GM19351 (cell line): Measurements from ENCODE around the gene CADM1.

Experiments
- ATAC-seq: cut with Tn5 transposase; IDR thresholded peaks from one replicate; pipeline ENCODE4 v1.9.1; 2021; ENCODE audit warnings: mild to moderate bottlenecking, moderate library complexity; ENCODE audit not compliant: unreplicated experiment

The CADM1 gene

DNA sequence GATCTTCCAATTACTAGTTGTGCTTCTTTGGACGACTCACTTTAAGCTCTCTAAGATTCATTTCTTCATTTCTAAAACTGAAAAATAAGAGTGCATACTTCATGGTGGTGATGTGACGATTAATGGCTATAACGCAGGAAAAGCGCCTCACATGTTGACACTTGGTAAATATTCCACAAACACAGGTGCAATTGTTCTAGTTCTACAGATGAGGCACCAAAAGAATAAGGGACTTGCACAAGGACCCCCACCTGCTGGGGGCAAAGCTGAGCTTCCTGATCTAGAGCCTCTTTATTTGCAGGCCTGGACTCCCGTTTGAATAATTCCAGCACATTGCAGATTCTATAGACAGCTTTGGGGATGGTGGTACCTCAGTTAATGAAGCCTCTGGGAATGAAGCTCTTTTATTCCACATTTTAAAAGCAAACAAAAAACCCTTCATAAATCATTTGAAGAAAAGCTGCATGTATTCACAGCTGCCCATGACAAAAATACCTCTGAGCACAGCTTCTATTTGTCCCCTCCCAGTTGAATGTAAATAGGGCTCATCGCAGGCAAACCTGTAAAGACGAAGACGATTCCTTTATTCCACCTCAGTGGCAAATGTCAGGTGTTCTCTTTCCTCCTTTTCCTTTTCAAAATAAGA, 14.9 kb upstream of the CADM1 start:
- ATAC-seq: no peak

DNA sequence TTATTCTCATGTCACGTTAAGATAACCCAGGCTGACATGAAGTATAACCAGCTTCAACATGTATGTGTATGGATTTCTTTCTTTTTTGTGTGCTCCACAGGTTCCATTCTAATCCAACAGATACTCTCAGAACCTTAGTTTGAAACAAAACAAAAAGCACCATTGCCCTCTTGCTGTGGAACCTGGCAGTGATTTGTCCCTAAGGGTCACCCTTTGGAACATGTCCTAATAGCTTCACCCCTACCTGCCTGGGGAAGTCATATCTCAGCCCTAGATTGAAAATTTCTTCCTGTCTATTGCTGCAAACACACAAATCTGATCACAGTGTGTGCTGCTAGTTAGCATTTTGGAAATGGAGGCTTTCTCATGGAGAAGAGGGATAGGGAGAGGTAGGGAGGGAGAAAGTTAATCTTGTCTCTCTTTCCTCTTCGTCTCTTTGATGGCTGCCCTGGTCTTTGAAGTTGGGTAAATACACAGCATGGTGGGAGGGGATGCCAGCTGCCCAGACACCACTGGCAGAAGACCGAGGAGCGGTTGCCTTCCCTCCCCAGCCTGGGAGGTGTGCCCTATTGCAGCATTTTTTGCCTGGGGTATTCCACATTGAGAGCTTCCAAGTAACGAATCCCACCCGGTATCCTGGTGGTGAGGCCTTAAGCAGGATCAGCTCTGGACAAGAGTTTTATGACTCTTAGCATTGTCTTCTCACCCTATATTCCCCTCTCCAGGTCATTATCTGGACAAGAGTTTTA, 11.6 kb upstream of the CADM1 start:
- ATAC-seq: no peak

DNA sequence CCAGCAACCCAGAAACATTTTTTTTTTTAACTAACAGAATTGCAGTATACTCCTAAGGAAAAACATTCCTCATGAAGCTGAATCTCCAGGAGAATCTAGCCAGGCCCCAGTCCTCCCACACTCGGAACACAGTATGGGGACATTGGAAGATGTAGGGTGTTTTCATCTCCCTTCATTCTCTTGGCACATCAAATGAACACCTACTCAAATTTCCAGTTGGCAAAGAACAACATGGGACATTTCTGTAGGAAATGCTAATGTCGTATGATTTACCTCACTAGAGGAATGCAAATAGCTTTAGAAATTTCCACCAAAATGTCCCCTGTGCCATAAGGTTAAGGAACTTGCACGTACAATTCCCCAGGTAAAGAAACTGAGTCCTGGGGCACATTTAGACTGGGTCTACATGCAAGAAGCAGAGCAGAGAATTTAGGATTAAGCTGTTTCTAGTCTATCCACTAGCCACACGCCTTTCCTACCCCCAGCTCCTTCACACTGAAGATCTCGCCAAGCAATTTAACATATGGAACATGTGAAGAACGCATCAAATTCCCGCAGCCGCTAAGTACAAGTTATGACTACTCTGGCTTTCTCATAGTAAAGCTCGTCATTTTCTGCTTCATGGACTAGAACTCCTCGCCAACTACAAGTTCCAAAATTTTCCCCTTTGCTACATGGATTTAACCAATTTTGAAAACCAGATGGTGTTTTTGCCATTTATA, 2.9 kb upstream of the CADM1 start:
- no peak for ATAC-seq

DNA sequence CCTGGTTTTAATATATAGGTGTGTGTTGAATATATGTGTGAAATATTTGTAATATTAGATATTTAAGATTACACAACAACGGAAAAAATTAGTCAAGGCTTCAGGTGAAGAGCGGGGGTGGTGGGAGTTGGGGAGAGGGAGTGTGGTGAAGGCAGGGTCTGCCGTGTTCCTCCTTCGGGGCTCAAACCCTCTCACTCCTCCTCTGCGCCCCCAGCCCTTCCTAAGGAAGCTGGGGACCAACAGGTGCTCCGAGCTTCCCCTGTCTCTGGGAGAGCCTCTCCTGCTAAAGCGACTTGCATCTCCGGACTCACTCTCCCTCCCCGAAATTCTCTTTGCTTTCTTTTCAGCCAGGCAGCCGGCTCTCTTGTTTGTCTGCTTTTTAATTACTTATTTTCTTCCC, 960 bp upstream of the CADM1 start:
- no peak for ATAC-seq

DNA sequence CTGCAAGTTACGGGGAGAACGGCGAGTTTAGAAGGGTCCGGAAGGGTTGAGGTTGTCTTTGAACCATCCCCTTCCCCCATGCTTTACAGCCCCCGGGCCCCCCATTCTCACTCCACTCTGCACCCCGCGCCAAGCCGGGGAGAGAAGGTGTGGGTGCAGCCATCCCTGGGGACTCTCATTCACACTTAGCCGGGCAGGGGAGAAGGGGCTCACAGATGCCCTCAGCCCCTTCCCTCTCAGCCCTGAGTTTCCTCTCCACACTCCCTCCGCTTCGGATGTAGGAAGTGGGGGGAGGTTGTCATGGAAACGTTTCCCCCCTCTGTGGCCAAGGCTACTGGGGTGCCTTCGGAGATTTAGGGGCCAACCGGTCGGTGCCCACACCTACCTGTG, 334 bp downstream of the CADM1 start:
- no peak for ATAC-seq

DNA sequence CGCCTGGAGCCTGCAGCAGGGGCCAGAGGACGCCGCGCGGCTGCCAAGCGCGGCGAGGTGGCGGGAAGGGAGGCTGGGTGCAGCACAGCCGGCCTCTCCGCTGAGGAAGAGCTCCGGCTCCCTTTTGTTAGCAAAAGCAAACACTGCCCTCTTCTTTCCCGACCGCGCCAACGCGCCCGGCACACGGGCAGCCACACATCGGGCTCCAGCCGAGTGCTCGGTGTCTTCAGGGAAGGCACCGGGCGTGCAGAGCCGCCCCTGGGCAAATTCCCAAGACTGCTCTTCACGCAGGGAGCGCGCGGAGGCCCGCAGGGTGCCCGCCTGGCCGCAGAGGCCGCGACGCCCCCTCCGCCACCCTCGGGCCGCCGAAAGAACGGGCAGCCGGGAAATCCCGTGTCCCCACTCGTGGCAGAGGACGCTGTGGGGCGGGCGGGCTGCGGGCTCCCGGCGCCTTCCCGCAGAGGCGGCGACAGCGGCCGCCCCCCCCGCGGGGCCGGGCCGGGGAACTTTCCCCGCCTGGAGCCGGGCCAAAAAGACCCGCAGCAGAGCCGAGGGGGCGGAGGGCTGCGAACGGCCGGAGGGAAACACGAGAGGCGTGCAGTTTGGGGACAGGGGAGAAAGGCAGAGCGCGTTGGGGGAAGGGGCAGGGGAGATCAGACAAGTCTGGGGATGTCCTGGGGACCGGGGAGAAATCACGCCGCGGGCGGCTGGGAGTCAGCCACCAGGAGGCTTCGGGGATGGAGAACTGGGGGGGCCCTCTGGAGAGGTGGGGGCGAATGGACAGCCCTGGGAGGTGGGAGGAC, 931 bp downstream of the CADM1 start:
- ATAC-seq: peak; percentile 51

DNA sequence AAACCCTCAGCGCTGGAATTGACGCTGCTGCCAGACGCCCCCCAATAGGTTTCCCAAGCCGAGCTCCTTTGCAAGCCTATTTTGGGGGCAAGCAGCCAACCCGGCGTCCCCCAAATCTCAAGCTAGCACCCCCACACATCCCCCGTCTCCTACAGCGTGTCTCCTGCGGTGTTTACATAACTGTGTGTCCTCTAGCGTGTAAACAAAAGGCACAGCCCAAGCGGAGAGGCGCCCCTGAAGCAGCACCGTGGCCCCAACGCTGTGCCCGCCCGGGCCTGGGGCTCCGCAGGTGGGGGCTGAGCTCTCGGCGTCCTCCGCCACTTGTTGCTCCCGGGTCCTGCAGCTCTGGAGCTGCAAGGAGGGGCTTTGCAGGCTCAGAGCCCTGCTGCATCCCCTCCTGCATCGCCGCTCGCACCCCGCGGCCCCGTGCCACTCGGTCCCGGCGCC, 1.6 kb downstream of the CADM1 start:
- ATAC-seq: peak; percentile 11

DNA sequence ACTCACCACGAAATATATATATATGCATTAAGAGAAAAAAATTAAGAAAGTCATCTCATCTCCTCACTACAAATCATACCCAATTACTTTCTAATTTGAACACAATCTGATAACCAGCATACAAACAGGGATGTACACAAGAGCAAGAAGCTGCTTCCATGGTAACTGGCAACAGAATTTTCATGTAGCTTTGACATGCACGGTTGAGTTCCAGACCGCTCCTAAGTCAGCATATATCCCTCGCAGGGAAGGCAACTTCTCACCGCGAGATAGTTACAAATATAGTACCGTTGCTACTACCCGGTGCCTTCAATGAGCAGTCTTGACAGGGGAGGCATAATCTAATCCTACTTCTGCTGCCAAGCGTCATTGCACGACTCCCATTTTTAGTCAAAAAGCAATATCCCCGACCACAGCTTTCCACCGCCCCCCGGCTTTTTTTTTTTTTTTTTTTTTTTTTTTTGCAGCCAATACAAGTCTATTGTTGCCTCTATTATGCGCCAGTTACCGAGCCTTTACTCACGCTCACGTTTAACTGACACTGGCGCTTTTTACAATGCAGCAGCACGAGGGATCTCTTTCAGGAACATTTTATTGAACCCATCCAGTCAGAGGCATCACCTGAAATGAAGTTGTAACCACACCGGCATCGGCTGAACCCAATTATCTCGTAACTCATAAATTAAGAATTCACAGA, 2.2 kb downstream of the CADM1 start:
- no peak for ATAC-seq

DNA sequence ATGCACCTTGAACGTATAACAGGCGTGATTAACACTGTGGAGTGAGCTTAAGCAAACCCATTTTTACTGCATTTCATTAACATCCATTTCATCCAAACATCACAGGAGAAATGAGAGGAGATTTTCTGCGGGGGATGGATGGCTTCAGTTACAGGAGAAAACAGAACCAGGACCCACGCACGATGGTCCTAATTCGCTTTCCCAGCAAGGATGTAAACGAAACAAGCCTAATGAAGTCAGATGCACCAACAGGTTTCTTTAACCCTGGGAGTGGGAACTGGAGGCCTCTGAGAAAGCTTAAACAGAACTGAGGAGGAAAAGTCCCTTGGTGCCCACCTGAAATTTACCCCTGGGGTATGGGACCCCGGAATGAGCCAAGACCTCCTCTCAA, 2.7 kb downstream of the CADM1 start:
- ATAC-seq: no peak

DNA sequence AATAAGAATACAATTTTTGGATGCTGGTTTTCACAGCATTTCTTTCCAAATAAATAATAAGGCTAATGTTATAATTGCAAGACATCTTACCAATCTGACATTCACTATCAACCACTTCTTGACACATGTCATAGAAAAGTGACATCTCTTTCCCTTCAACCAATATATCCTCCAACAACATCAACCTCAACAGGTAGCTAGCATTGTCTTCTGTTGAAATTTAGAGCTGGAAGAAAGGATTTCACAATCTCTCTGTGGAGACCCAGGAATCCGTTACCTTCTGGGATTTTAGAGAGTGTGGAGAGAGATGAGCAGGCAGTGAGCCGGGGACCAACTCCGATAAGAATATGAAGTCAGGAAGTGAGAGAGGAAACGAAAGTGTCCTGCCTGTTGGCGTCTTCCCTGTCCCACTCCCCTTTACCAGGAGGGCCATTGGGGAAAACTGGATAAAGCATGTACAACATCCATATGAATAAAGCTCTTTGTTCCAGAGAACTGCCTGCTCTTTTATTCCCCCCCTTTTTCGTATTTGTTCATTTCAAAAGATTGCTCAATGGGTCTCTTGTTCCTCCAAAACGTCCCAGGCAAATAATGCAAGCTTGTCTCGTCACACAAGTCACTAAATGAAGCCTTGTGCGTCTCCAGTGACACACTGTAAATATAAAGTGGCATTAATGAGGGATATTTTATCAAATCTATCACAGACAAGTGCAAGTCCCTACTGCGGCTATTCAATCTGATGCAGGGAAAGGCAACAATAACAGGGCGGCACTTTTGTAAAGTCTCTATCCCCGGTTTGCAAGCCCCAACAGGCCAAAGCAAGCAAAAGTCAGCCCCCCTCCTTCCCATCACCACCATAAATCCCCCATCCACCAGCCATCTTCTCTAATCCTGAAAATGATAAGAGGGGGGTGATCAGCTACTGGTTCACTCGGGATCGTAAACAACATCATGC, 3.4 kb downstream of the CADM1 start:
- no peak for ATAC-seq

DNA sequence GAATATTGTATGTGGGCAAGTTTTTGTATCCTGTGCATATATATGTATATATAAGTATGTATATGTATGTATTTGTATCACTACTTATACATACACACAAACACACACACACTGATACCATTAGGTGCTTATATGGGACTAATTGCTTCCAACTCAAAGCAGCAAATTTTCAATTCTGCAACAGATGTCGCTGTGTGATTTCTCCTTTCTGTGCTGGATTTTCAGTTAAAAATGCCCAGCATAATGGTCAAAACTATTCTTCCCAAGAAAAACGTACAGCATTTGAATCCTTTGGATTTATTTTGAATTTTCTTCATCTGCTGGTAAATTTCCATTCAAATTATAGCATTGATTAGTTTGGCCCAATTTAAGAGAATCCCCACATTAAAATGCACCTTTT, 4.3 kb downstream of the CADM1 start:
- no peak for ATAC-seq

DNA sequence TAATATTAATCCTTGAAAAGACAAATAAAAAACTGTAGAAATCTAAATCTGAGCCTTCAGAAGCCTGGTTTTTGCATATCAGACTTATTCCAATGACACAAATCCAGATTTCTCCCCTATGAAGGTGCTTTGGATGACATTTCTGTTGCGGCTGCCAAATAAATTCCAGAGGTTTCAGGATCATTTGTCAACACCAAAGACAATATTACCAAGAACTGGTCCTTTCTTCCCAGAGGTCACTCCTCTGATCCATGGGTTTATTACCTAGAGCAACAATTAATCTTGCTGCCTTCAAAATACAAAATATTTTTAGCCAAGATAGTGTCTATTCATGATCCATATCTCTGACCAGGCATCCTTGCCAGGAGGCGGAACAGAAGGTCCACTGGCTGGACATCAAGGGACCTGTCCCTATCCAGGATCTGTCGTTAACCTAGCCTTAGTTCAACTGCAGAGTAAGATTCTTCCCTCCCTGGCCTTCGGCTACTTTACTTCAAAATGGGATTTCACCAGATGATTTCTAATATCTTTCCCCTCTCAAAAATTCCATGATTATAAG, 4.9 kb downstream of the CADM1 start:
- ATAC-seq: no peak

DNA sequence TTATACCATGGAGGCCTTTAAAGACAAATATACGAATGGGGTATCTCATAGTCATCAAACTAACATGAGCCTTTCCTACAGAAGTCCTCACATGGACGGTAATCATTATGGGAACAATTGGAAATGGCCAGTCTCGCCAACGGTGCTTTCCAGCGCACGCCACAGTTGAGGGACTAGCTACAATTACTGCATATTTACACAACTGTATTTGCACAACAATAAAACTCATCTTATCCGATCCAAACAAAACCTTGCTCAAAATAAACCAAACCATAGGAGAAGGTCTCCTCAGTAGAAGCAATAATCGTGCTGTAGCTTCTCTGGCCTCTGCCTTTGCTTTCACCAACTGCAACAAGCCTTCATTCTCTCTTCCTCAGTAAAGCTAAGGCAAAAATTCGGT, 5.9 kb downstream of the CADM1 start:
- ATAC-seq: no peak

DNA sequence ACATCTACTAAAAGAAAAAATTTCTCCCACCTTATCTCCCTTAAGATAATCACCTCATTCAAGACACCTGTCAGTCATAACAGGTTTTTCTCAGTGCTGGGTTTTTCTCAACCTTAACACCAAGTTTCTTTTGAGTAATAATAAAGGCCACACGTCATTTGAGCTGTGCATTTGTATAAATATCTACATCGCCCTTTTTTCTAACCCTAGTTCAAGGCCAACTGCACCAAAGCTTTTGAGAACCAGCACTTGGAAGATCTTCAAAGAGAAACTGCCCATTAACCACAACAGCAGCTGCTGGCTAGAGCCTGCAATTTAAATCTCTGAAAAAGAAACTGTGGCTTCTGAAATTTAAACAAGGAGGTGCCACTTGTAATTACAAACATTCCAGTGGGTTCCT, 6.9 kb downstream of the CADM1 start:
- ATAC-seq: peak; percentile 78

DNA sequence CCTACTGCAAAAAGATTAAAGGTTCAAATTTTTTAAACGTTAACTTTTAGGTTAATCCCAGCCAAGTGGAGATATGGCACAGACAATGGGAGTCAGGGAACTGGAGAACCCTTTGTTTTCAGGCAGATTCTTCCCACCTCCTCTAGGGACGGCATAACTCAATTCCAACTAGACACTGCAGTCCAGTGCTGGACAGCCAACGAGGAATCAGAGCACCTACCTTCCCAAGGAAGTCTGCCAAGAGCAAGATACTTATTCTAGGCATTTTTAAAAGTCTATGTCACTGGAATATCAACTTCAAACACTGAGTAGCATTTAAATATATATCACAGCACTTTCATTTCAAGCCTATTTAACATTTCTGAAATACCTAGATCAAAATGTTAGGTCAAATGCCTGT, 7.3 kb downstream of the CADM1 start:
- no peak for ATAC-seq

DNA sequence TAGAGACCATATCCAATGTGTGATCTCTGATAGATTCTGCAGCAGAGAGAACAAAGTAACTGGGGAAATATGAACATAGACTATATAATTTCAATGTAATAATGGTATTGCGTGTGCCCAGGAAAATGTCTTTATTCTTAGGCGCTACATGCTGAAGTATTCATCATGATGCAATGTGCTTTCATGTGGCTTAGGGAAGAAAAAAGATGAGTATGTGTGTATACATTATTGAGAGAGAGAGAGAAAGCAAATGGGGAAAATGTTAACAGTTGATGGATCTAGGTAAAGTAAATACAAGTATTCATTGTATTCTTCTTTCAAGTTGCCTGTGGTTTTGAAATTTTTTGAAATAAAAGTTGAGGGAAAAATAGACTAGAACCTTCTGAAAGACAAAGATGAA, 10.3 kb downstream of the CADM1 start:
- ATAC-seq: no peak

DNA sequence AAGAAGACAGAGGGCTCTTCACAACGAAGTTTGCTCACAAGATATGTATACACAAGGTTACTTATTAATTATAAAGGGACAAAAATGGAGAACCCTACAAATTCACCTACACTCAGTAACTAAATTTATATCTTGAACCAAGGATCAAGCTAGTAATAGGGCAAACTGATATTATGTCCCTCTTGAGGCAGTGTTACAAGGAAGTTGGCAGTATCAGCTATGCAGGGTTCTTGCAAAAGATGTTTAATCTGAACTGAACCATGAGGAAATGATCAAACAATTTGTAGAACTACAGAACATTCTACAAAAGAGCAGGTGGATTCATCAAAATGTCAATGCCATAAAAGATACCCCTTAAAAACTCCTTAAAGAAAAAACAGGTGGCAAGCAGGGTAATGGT, 10.7 kb downstream of the CADM1 start:
- ATAC-seq: no peak

DNA sequence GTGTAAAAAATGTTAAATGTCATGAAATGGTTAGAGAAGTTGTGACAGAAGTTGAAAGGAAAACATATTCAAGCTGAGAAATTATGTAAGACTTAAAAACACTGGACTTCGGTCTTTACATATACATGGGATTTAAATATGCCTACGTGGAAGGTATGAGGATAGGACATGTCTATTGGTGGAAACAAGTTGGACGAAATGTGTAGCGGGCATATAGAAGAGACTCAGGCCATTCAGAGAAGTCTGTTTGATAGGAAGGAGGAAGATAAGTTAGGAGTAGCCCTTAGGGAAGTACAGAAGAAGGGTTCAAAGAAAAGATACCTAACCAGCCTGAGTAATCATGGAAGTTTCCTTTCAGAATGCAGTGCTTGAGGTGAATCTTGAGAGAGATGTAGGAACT, 14.7 kb downstream of the CADM1 start:
- no peak for ATAC-seq

DNA sequence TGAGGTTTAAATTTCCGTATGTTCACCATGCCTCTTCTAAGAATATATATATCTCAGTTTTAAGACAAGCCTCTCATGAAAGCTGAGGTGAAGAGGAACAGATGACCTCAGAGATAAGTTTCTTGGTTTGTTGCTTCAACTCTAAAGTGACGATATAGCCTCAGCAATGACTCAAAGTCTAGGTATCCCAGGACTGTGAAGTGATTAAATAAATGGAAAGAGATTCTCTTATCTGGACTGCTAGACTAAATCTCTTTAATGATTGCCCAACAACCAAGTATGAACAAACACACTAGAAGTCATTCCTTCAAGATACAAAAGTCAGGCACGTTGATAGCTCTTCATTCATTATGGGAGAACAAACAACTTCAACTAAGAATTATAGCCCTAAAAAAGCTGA, 15.3 kb downstream of the CADM1 start:
- no peak for ATAC-seq
